IMR-90 (cell line): ENCODE data around the gene VWA7.

Source experiments
- BHLHE40 ChIP-seq: fragments of 150-350 bp; IDR thresholded peaks from 2 replicates; pipeline ENCODE4 v1.6.1; 2016; ENCODE audit warnings: mild to moderate bottlenecking, low read depth, low read length
- CEBPB ChIP-seq: IDR thresholded peaks from 2 replicates; pipeline ENCODE4 v1.6.1; 2012; ENCODE audit warnings: low read depth, low read length, improper control_type of control experiment
- CHD1 ChIP-seq: IDR thresholded peaks from 2 replicates; pipeline ENCODE4 v1.6.1; 2012; ENCODE audit warnings: low read depth, low read length, improper control_type of control experiment
- FOS ChIP-seq: fragments of 150-350 bp; IDR thresholded peaks from 2 replicates; pipeline ENCODE4 v1.6.1; 2016; ENCODE audit warnings: low read depth, low read length
- MAZ ChIP-seq: IDR thresholded peaks from 2 replicates; pipeline ENCODE4 v1.6.1; 2012; ENCODE audit warnings: low read depth, mild to moderate bottlenecking, low read length, improper control_type of control experiment, moderate library complexity, borderline replicate concordance
- MXI1 ChIP-seq: IDR thresholded peaks from 2 replicates; pipeline ENCODE4 v1.6.1; 2012; ENCODE audit warnings: low read depth, mild to moderate bottlenecking, low read length, moderate library complexity, borderline replicate concordance
- POLR2A ChIP-seq: IDR thresholded peaks from 2 replicates; pipeline ENCODE4 v1.6.1; 2012; ENCODE audit warnings: mild to moderate bottlenecking, low read depth, low read length
- RCOR1 ChIP-seq: IDR thresholded peaks from 2 replicates; pipeline ENCODE4 v1.6.1; 2012; ENCODE audit warnings: mild to moderate bottlenecking, low read length, improper control_type of control experiment; ENCODE audit not compliant: insufficient replicate concordance
- RFX5 ChIP-seq: IDR thresholded peaks from 2 replicates; pipeline ENCODE4 v1.8.0; 2012; ENCODE audit warnings: low read depth, mild to moderate bottlenecking, low read length, moderate library complexity
- SMC3 ChIP-seq: fragments of 150-350 bp; IDR thresholded peaks from 2 replicates; pipeline ENCODE4 v1.6.1; 2016; ENCODE audit warnings: low read depth, mild to moderate bottlenecking, antibody characterized with exemption, low read length, moderate library complexity
- TF ChIP-seq, protein P1 (sequence below): conservative IDR thresholded peaks from 2 replicates; pipeline ENCODE4 v1.5.1; 2012; ENCODE audit warnings: mild to moderate bottlenecking, low read depth, low read length, improper control_type of control experiment
- TF ChIP-seq, protein P2 (sequence below): fragments of 150-350 bp; IDR thresholded peaks from 2 replicates; pipeline ENCODE4 v1.6.1; 2017; ENCODE audit warnings: mild to moderate bottlenecking, antibody characterized with exemption, low read length, low read depth

DNA sequence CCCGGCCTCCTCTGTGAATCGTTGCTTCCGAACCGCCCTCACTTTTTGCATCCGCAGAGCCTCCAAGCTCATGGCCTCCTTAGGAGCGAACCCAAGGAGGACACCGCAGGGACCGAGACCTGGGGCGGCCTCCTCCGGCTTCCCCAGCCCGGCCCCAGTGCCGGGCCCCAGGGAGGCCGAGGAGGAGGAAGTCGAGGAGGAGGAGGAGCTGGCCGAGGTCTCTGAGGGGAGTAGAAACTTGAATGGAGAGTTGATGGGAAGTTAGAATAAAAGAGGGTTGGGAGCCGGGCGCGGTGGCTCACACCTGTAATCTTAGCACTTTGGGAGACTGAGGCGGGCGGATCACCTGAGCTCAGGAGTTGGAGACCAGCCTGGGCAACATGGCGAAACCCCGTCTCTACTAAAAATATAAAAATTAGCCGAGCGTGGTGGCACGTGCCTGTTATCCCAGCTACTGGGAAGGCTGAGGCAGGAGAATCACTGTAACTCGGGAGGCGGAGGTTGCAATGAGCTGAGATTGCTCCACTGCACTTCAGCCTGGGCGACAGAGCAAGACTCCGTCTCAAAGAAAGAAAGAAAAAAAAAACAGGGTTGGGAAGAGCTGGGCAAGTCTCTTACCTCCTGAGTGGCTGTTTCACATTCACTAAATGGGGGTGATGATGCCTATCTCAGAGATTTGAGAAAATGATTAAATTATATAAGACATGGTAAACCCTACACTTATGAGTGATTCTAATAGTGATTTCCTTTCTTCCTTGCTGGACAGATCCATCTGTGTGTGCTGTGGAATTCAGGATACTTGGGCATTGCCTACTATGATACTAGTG lies 36.5 kb downstream of the VWA7 start:
- TF ChIP-seq MXI1 = no peak
- TF ChIP-seq, protein P1, sequence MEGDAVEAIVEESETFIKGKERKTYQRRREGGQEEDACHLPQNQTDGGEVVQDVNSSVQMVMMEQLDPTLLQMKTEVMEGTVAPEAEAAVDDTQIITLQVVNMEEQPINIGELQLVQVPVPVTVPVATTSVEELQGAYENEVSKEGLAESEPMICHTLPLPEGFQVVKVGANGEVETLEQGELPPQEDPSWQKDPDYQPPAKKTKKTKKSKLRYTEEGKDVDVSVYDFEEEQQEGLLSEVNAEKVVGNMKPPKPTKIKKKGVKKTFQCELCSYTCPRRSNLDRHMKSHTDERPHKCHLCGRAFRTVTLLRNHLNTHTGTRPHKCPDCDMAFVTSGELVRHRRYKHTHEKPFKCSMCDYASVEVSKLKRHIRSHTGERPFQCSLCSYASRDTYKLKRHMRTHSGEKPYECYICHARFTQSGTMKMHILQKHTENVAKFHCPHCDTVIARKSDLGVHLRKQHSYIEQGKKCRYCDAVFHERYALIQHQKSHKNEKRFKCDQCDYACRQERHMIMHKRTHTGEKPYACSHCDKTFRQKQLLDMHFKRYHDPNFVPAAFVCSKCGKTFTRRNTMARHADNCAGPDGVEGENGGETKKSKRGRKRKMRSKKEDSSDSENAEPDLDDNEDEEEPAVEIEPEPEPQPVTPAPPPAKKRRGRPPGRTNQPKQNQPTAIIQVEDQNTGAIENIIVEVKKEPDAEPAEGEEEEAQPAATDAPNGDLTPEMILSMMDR = no peak
- TF ChIP-seq POLR2A = no peak
- TF ChIP-seq RCOR1 = no peak
- TF ChIP-seq CHD1 = no peak
- TF ChIP-seq FOS = no peak
- TF ChIP-seq BHLHE40 = no peak
- TF ChIP-seq, protein P2, sequence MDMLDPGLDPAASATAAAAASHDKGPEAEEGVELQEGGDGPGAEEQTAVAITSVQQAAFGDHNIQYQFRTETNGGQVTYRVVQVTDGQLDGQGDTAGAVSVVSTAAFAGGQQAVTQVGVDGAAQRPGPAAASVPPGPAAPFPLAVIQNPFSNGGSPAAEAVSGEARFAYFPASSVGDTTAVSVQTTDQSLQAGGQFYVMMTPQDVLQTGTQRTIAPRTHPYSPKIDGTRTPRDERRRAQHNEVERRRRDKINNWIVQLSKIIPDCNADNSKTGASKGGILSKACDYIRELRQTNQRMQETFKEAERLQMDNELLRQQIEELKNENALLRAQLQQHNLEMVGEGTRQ = no peak
- no peak for TF ChIP-seq MAZ
- no peak for TF ChIP-seq CEBPB
- TF ChIP-seq SMC3 = no peak
- TF ChIP-seq RFX5 = no peak
